Neural progenitor cell (in vitro differentiated cells): Measurements from ENCODE around the gene PARVA.

Experiments
- CTCF ChIP-seq: fragments of 200-600 bp; sonication (generic); IDR thresholded peaks from 2 replicates; pipeline ENCODE4 v1.5.1; 2017; ENCODE audit warnings: antibody characterized with exemption, mild to moderate bottlenecking
- EZH2 ChIP-seq: fragments of 200-600 bp; sonication (generic); IDR thresholded peaks from 2 replicates; pipeline ENCODE4 v1.6.1; 2017; ENCODE audit warnings: antibody characterized with exemption, mild to moderate bottlenecking, moderate library complexity

GRCh38 chr11:12534549-12534948 is 157.2 kb downstream of the PARVA start:
- TF ChIP-seq EZH2 (no peak), CTCF (no peak)
